HEK293T (cell line): Measurements from ENCODE around the gene PLCB4.

Experiments
- ARNT ChIP-seq: fragments of 450-650 bp; IDR thresholded peaks from 2 replicates; pipeline ENCODE4 v1.6.1; 2017; ENCODE audit warnings: mild to moderate bottlenecking
- BHLHE40 ChIP-seq: fragments of 450-650 bp; IDR thresholded peaks from 2 replicates; pipeline ENCODE4 v1.6.1; 2016; ENCODE audit warnings: mild to moderate bottlenecking, moderate library complexity, borderline replicate concordance
- CTBP1 ChIP-seq: fragments of 450-650 bp; IDR thresholded peaks from 2 replicates; pipeline ENCODE4 v1.6.1; 2016; ENCODE audit warnings: borderline replicate concordance
- FOXA1 ChIP-seq: fragments of 450-650 bp; IDR thresholded peaks from 2 replicates; pipeline ENCODE4 v1.6.1; 2016; ENCODE audit warnings: mild to moderate bottlenecking
- FOXM1 ChIP-seq: fragments of 450-650 bp; IDR thresholded peaks from 2 replicates; pipeline ENCODE4 v1.6.1; 2017; ENCODE audit warnings: mild to moderate bottlenecking, borderline replicate concordance
- HDGF ChIP-seq: fragments of 450-650 bp; IDR thresholded peaks from 2 replicates; pipeline ENCODE4 v1.6.1; 2017; ENCODE audit warnings: antibody characterized with exemption, borderline replicate concordance
- SP1 ChIP-seq: fragments of 450-650 bp; IDR thresholded peaks from 2 replicates; pipeline ENCODE4 v1.6.1; 2017
- SUZ12 ChIP-seq: fragments of 450-650 bp; IDR thresholded peaks from 2 replicates; pipeline ENCODE4 v1.6.1; 2016; ENCODE audit warnings: mild to moderate bottlenecking
- TARDBP ChIP-seq: fragments of 450-650 bp; IDR thresholded peaks from 2 replicates; pipeline ENCODE4 v1.6.1; 2016

DNA sequence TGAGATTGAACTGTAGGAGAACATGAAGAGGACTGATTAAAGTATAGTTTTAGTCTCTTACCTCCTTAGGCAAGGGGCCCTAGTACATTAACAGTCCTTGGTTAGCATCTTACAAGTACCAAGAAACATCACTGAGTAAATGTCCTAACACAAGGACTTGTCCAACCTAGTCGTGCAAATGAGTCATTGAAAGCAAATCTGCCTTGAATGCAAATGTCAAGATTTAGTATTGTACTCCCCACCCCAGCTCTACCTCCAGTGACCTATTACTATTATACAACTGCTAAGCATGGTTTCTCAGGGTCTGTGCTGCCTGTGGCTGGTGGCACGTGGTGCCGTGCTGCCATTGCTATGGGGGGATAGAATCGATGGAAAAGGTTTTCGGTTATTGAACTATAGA is 138.4 kb downstream of the PLCB4 start:
- TF ChIP-seq SP1: no peak
- TF ChIP-seq FOXA1: no peak
- TF ChIP-seq TARDBP: no peak
- no peak for TF ChIP-seq BHLHE40
- no peak for TF ChIP-seq HDGF
- no peak for TF ChIP-seq ARNT
- TF ChIP-seq SUZ12: no peak
- no peak for TF ChIP-seq CTBP1
- TF ChIP-seq FOXM1: no peak
